Measurements from ENCODE around the gene ANKH.

DNA sequence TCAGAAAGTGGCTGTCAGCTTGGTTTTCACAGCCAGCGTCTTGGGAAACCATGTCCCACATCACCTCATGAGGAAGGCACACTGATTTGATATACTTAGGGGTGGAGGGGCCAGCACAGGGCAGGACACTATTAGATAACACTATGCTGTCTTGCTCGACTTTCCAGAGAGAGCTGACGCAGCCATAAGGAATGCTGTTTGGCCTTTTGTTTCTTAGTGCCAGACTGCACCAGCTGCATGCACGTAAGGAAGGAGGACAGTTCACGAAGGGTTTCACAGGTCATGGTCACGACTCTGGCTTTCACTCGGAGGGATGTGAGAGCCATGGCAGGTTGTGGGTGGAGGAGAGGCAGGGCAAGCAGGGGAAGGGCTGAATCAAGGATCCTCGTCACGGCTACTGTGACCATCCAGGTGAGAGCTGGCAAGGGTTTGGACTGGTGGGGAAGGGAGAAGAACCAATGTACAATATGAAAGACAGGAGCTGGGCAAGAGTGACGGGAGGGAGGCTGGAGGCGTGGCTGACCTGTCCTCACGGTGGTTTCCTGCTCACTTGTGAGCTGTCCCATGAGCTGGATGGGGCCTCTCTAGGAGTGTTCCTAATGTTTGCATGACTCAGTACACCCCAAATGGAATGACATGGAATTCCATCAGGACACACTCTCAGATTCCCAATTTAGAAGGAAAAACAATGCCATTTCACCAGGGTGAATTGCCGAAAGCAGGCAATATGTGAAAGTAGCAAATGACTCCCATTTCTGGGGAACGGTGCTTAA lies 145.3 kb downstream of the ANKH start:
- TF ChIP-seq, protein P1, sequence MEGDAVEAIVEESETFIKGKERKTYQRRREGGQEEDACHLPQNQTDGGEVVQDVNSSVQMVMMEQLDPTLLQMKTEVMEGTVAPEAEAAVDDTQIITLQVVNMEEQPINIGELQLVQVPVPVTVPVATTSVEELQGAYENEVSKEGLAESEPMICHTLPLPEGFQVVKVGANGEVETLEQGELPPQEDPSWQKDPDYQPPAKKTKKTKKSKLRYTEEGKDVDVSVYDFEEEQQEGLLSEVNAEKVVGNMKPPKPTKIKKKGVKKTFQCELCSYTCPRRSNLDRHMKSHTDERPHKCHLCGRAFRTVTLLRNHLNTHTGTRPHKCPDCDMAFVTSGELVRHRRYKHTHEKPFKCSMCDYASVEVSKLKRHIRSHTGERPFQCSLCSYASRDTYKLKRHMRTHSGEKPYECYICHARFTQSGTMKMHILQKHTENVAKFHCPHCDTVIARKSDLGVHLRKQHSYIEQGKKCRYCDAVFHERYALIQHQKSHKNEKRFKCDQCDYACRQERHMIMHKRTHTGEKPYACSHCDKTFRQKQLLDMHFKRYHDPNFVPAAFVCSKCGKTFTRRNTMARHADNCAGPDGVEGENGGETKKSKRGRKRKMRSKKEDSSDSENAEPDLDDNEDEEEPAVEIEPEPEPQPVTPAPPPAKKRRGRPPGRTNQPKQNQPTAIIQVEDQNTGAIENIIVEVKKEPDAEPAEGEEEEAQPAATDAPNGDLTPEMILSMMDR (IDR thresholded peaks at IDR 0.05 in 2 of 3, conservative IDR thresholded peaks at IDR 0.05 in 1 of 3; ENCODE audit: borderline replicate concordance in 1 of 3, insufficient read depth in 1 of 3, low read depth in 2 of 3, low read length in 2 of 3), result no peak
- TF ChIP-seq, protein P2, sequence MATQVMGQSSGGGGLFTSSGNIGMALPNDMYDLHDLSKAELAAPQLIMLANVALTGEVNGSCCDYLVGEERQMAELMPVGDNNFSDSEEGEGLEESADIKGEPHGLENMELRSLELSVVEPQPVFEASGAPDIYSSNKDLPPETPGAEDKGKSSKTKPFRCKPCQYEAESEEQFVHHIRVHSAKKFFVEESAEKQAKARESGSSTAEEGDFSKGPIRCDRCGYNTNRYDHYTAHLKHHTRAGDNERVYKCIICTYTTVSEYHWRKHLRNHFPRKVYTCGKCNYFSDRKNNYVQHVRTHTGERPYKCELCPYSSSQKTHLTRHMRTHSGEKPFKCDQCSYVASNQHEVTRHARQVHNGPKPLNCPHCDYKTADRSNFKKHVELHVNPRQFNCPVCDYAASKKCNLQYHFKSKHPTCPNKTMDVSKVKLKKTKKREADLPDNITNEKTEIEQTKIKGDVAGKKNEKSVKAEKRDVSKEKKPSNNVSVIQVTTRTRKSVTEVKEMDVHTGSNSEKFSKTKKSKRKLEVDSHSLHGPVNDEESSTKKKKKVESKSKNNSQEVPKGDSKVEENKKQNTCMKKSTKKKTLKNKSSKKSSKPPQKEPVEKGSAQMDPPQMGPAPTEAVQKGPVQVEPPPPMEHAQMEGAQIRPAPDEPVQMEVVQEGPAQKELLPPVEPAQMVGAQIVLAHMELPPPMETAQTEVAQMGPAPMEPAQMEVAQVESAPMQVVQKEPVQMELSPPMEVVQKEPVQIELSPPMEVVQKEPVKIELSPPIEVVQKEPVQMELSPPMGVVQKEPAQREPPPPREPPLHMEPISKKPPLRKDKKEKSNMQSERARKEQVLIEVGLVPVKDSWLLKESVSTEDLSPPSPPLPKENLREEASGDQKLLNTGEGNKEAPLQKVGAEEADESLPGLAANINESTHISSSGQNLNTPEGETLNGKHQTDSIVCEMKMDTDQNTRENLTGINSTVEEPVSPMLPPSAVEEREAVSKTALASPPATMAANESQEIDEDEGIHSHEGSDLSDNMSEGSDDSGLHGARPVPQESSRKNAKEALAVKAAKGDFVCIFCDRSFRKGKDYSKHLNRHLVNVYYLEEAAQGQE (IDR thresholded peaks at IDR 0.05; ENCODE audit: low read depth), result no peak
- TF ChIP-seq POLR2A (IDR thresholded peaks at IDR 0.05; ENCODE audit: borderline replicate concordance, extremely low read depth, insufficient read depth, insufficient read length), result no peak
- TF ChIP-seq ZNF274 (IDR thresholded peaks at IDR 0.05; ENCODE audit: low read depth, low read length), result no peak
- no peak for TF ChIP-seq POLR2AphosphoS5 (IDR thresholded peaks at IDR 0.05; ENCODE audit: low read depth, low read length)
- TF ChIP-seq, protein P3, sequence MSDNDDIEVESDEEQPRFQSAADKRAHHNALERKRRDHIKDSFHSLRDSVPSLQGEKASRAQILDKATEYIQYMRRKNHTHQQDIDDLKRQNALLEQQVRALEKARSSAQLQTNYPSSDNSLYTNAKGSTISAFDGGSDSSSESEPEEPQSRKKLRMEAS (IDR thresholded peaks at IDR 0.05), result no peak
- no peak for TF ChIP-seq SP1 (IDR thresholded peaks at IDR 0.05; ENCODE audit: low read depth)
- no peak for TF ChIP-seq EZH2 (IDR thresholded peaks at IDR 0.05)
- TF ChIP-seq, protein P4, sequence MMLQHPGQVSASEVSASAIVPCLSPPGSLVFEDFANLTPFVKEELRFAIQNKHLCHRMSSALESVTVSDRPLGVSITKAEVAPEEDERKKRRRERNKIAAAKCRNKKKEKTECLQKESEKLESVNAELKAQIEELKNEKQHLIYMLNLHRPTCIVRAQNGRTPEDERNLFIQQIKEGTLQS (IDR thresholded peaks at IDR 0.05), result no peak
